ENCODE results near the gene CYP26C1. TPM values are rescaled to one million over a fixed set of nuclear protein-coding genes. Genes with fewer than 3 reads are reported as not detected.

CYP26C1 gene
- total RNA-seq, 1 donor from 2014 or later: not detected

- intact Hi-C loops (cut with micrococcal nuclease): loop anchor here (10.0 kb wide), 1 partner anchor 409 kb away; the partner anchor contains the start of gene MYOF
These were observed 15.0 kb downstream of the CYP26C1 start for GRCh38 chr10:93075369-93076221.

- intact Hi-C loops (cut with micrococcal nuclease): loop anchor here (10.0 kb wide), 1 partner anchor 408 kb away; the partner anchor contains the start of gene MYOF
These were observed 16.3 kb downstream of the CYP26C1 start for GRCh38 chr10:93076871-93077270.

- intact Hi-C loops (cut with micrococcal nuclease): loop anchor here (10.0 kb wide), 1 partner anchor 407 kb away; the partner anchor contains the start of gene MYOF
These were observed 17.3 kb downstream of the CYP26C1 start for GRCh38 chr10:93077860-93078337.

GRCh38 chr10:93079663-93080349 is 19.2 kb downstream of the CYP26C1 start:
- intact Hi-C loops (cut with micrococcal nuclease): loop anchor here (1.0 to 10.0 kb wide), 5 partner anchors 35 to 405 kb away; partner anchors contain the start of gene MYOF

GRCh38 chr10:93080350-93081046 is 19.9 kb downstream of the CYP26C1 start:
- intact Hi-C loops (cut with micrococcal nuclease): loop anchor here (1.0 to 10.0 kb wide), 4 partner anchors 34 to 272 kb away; no protein-coding TSS in a partner anchor

GRCh38 chr10:93081318-93081717 is 20.7 kb downstream of the CYP26C1 start:
- intact Hi-C loops (cut with micrococcal nuclease): loop anchor here (2.0 to 10.0 kb wide), 2 partner anchors 33 to 197 kb away; no protein-coding TSS in a partner anchor

- intact Hi-C loops (cut with micrococcal nuclease): loop anchor here (2.0 to 10.0 kb wide), 2 partner anchors 33 to 197 kb away; no protein-coding TSS in a partner anchor
These were observed 21.2 kb downstream of the CYP26C1 start for GRCh38 chr10:93081834-93082233.

- intact Hi-C loops (cut with micrococcal nuclease): loop anchor here (10.0 kb wide), 1 partner anchor 199 kb away; no protein-coding TSS in a partner anchor
These were observed 23.3 kb downstream of the CYP26C1 start for GRCh38 chr10:93083743-93084539.

GRCh38 chr10:93085272-93085859 is 24.8 kb downstream of the CYP26C1 start:
- intact Hi-C loops (cut with micrococcal nuclease): loop anchor here (10.0 kb wide), 1 partner anchor 201 kb away; no protein-coding TSS in a partner anchor

- intact Hi-C loops (cut with micrococcal nuclease): loop anchor here (10.0 kb wide), 1 partner anchor 201 kb away; no protein-coding TSS in a partner anchor
These were observed 25.7 kb downstream of the CYP26C1 start for GRCh38 chr10:93086289-93086688.

- intact Hi-C loops (cut with micrococcal nuclease): loop anchor here (10.0 kb wide), 1 partner anchor 203 kb away; no protein-coding TSS in a partner anchor
These were observed 27.2 kb downstream of the CYP26C1 start for GRCh38 chr10:93087846-93088245.

- intact Hi-C loops (cut with micrococcal nuclease): loop anchor here (10.0 kb wide), 1 partner anchor 204 kb away; no protein-coding TSS in a partner anchor
These were observed 27.9 kb downstream of the CYP26C1 start for GRCh38 chr10:93088466-93088865.

GRCh38 chr10:93090619-93091018 is 30.0 kb downstream of the CYP26C1 start:
- intact Hi-C loops (cut with micrococcal nuclease): no loop called here

GRCh38 chr10:93091960-93092359 is 31.4 kb downstream of the CYP26C1 start:
- intact Hi-C loops (cut with micrococcal nuclease): no loop called here

- intact Hi-C loops (cut with micrococcal nuclease): no loop called here
These were observed 34.6 kb downstream of the CYP26C1 start for GRCh38 chr10:93095225-93095624.

- intact Hi-C loops (cut with micrococcal nuclease): no loop called here
These were observed 36.3 kb downstream of the CYP26C1 start for GRCh38 chr10:93096901-93097300.

- intact Hi-C loops (cut with micrococcal nuclease): no loop called here
These were observed 36.8 kb downstream of the CYP26C1 start for GRCh38 chr10:93097386-93097785.

GRCh38 chr10:93098816-93099215 is 38.2 kb downstream of the CYP26C1 start:
- intact Hi-C loops (cut with micrococcal nuclease): no loop called here

- intact Hi-C loops (cut with micrococcal nuclease): no loop called here
These were observed 39.1 kb downstream of the CYP26C1 start for GRCh38 chr10:93099670-93100069.

Data from T-helper 2 cell treated with Interferon-gamma antibody and Interleukin-4, amounts not matched to agents 100 ng/mL and 5 ng/mL, for 36 hours (primary cell).